ENCODE measurements around the gene OR5AU1.

Gene OR5AU1

DNA sequence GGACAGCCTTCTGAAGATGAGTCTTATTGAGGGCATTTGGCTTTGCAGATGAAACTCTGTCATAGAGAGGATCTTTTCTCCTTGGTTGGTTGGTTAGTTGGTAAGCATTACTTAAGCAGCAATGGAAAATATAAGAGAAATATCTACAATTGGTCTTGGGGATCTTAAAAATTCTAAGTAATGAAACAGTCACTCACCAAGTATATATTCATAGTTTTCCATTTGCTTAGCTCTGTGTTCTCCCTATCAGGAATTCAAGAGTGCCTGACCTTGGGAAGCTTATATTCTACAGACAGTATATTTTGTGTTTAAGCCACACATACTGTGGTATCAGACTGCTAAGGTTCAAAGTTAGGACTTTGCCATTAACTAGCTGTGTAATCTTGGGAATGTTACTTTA is at the start of gene OR5AU1:
Gene OR5AU1, minus strand, starts transcription at position 101 of the 400 bp plus-strand sequence. CDS start 191 bp downstream, outside the sequence.
- DNase-seq (ENCODE audit: low read depth, low spot score): no peak

DNA sequence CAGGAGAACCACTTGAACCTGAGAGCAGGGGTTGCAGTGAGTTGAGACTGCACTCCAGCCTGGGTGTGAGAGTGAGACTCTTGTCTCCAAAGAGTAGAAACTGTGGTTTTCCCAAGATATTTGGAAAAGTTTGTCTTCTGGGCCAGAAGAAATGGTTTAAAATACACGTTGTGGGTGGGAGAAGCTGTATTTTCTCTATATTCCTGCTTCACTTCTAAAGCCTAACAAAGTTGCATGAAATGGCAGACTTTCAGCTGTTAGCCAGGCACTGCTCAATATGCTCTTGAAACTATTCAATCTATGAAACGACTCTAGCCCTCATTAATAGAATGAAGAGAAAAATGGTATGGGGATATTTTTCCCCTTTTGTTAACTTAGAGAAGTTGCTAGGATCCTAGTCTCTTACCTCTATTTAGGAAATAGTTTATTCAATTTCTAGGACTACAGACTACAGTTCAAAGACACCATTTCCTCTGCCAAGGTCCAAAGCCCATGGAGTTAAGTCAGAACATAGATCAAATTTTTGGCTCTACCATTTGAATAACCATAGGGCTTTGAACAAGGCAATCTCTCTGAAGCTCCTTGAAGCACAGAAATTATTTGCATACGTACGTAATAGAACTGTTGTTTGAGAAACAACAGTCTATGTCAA is 49.3 kb upstream of the OR5AU1 start:
- no peak for DNase-seq (ENCODE audit: low read depth, low spot score)

DNA sequence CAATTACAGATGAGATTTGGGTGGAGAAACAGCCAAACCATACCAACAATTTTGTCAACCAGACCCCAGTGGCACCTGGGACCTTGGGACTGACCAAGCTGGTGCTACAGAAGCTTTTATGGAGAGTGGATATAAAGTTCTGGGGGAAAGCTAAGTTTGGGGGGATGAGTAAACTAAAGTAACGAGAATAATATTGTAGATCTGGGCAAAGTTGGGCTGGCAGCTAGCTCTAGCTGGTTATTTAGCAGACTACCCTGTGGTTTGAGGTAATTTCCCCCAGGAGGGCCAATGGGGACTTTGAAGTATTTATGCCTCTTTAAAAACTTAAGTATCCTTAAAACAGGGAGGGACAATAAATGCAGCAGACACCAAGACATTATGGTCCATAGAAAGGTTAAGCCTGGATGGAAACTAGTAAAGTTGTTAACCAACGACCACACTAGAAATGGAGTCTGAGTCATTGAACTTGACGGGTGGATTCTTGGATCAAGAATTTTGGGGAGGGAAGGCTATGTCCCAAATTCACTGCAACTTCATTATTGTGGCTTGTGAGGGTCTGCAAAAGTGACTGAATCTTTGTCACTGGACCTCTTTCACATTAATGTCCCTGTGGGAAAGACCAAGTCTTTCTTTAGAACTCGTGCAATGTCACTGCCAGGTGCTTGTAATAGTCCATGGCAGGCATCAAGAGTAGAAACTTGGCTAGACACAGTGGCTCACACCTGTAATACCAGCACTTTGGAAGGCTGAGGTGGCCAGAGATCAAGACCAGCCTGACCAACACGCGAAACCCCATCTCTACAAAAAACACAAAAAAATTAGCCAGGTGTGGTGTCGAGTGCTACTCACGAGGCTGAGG is 48.5 kb upstream of the OR5AU1 start:
- DNase-seq (ENCODE audit: low read depth, low spot score): no peak

DNA sequence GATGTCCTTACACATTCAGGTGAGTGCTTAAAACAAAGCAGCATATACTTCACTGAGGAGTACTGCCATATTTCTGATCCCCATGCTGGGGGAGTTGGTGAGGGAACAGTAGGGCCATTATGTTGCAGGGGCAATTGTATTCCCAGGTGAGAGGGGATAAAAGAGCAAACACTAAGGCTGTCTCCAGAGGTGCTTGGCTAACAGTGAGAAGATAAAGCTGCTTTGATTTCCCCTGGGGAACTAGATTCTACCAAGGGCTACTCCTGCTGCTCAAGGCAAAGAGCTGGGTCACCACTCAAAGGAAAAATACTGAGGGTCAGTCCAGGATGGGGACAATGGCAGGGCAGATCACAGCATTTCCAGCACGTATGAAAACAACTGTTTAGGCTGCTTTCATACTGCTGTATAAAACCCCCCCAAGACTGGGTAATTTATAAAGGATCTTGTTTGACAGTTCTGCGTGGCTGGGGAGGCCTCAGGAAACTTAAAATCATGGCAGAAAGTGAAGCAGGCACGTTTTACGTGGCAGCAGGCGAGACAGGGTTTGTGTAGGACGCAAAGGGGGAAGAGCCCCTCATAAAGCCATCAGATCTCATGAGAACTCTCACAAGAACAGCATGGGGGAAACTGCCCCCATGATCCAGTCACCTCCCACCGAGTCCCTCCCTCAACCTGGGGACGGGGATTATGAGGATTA is 47.8 kb upstream of the OR5AU1 start:
- DNase-seq (ENCODE audit: low read depth, low spot score): no peak

DNA sequence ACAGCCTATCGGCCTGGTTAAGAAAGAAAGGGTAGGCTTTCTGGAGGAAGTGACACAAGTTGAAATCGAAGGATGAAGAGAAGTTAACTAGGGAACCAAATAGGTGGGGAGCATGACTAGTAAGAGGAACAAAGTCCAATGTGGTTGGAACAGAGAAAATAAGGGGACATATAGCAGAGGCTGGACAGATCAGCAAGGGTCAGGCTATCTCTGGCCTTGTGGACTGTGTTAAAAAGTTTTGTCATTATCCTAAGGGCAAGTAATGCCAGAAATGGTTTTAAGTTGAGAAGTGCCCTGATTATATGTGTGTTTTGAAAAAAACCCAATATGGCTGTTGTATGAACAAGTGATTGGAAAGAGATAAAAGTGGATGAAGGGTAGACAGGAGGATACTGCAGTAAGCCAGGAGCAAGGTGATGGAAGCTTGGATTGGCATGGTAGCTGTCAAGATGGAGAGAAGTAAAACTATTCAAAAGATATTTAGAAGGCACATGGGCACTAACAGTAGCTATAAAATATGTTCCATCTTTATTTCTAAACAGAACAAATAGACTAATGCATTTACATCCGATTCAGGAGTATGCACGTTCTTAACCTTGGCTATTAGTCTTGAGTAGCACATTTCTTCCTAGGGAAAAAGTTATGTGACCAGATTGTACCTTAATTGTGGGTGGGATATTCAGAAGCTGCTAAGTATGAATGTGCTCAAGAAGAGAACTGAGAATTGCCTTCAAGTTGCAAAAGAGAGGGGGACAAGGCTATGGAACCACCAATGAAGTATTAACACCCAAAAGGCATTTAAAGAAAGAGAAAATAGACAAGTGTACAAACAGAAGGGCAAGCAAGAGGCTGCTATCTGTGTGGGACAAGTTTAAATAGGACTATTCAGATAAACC is 46.8 kb upstream of the OR5AU1 start:
- DNase-seq (ENCODE audit: low read depth, low spot score): no peak

DNA sequence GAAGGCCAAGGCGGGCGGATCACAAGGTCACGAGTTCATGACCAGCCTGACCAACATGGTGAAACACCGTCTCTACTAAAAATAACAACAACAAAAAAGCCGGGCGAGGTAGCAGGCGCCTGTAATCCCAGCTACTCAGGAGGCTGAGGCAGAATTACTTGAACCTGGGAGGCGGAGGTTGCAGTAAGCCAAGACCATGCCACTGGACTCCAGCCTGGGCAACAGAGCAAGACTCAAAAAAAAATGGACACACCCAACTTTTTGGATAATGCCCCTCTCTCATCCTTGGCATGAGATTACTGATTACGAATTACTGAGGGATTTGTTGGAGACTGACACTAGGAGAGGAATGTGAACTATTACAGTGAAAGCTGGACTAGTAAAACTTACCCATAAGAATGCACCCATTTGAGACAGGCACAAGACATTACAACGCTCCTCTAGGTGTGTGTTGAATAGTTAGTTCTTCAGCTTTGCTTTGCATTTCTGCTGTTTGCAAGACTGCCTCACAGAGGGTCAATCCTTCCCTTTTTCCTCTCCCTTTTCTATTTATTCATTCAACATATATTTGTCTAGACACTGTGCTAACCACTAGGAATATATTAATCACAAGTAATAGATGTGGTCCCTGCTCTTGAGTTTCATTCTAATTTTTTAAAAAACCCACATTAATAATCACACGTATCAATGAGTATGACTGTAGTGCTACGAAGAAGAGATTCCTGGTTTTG is 46.0 kb upstream of the OR5AU1 start:
- DNase-seq (ENCODE audit: low read depth, low spot score): no peak

DNA sequence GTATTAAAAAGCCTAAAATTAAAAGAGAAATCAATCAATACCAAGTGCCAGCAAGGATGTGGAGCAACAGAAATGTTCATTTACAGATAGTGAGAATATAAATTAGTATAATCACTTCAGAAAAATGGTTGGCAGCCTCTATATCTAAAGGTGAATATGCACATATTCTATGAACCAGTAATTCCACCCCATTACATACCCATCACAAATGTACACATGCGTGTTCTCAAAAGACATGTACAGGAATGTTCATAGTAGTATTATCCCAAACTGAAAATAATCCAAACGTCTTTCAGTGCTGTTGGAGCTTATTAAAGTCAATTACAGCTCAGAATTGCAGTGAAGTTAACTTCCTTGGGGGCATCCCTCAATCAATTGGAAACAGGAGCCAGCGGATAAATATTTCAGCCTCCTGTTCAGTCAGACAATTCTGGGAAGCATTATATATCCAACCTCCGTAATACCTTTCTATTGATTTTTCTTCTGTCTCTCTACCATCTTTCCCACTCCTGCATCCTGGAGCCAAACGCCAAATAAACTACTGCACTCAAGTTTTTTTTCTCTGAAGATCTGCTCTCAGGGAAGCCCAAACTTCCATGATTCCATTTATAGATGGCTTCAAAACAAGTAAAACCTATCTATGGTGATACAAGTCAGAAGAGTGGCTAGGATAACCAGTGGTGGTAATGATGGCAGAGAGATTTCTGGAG is 45.0 kb upstream of the OR5AU1 start:
- no peak for DNase-seq (ENCODE audit: low read depth, low spot score)

DNA sequence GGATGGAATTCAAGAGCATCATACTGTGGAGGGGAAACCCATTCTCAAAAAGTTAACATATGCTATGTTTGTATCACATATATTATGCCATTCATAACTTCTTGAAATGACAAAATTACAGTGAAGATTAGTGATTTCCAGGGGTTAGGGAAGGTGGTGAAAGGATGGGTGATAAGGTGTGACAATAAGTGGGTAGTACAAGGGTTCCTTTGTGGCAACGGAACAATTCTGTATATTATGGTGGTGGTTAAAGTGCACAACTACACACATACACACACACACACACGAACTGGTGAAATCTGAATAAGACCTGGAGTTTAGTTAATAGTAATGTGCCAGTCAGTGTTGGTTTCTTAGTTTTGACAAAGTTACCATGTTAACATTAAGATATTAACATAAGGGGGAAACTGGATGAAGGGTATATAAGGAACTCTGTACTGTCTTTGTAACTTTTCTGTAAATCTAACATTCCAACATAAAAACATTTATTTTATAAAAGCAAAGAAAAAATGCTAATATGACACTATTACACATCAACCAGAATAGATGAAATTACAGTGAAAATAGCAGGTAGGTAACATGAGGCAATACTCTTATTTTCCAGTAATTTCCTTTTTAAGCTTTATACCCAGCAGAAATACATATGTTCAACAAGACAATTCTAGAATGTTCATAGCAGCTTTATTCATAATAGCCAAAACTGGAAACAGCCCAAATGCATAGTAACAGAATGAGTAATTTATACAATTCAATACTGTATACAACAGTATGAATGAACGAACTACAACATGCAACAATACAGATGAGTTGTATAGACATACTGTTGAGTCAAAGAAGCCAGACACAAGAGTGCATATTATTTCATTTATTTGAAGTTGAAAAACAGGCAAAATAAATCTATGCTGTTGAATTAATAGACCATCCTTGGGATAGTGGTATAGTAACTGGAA is 44.0 kb upstream of the OR5AU1 start:
- DNase-seq (ENCODE audit: low read depth, low spot score): no peak

DNA sequence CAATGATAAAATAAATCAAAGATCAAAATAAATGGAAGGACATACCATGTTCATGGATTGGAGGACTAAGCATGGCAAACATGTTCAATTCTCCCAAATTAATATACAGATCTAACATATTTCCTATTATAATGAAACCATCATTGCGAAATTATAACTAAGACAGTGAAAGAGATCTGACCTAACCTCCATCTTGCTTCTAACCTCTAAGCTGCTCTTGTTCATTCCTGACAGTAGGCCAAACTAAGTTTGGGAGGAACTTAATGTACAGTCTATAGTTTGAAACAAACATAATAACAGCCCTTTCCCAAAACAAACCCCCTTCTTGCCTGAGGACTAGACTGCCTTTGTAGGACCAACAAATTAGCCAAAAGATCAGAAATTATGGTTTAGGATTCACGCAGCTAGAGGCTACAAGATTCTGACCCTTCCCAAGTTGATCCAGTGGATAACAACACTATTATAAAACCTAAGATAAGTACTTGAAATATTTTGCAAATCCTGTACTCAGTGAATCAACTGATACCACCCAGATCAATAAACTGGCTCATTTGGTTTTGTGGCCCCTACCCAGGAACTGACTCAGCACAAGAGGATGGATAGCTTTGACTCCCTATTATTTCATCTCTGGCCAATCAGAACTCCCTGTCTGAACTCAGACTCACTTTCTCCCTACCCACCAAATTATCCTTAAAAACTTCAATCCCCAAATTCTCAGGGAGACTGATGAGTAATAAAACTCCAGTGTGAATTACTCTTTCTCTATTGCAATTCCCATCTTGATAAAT is 41.7 kb upstream of the OR5AU1 start:
- DNase-seq (ENCODE audit: low read depth, low spot score): no peak

DNA sequence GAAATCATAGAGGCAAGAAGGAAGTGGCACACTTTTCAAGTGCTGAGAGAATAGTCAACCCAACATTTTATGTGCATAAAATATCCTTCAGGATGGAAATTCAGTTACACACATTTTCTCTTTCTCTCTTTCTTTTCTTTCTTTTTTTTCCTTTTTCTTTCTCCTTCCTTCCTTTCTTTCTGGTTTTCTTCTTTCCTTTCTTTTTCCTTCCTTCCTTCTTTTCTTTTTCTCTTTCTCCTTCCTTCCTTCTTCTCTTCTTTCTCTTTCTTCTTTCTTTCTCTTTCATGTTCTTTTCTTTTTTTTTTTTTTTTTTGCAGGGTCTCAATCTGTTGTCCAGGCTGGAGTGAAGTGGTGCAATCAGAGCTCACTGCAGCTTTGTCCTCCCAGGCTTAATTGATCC is 38.7 kb upstream of the OR5AU1 start:
- DNase-seq (ENCODE audit: low read depth, low spot score): no peak

DNA sequence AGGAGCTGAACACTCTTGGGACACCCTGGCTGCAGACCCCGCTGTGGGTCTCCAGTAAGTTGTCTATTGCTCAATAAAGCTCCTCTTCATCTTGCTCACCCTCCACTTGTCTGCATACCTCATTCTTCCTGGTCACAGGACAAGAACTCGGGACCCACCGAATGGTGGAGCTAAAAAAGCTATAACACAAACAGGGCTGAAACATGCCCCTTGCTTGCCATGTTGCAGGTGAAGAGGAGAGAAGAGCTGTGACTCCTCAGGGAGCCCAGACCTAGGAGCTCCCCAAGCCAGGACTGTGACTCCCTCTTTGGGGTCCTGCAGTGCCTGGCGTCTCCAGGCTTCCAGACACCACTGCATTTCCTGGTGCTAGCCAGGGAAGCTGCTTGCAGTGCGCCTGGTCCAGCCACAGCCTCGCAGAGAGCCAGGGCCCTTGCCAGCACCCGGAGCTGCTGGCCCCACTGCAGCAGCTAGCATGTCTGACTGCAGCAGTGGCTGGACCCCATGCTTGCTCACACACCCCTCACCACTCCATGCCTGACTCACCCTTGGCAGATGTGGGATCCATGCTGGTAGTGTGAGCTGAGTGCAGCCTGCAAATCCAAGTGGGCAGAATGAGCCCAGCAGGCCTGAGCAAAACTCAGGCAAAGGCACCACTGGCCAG is 37.1 kb upstream of the OR5AU1 start:
- peak; percentile 3 for DNase-seq (ENCODE audit: low read depth, low spot score)

DNA sequence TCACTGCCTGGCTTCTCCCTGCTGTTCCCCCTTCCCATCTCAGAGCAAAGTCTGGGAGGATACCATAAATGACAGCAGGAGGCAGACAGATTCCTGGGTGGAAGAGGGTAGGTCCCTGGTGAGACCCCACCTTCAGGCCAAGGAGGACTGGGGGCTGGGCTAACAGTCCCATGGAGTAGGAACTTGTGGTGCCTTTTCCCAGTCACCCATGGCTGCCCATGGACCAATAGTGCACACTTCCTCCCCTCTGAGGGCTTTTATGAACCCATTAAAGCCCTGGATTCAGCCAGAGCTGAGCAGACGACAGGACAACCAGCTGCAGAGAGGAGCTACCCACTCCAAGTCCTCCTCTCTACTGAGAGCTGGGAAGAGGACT is 36.6 kb upstream of the OR5AU1 start:
- peak; percentile 4 for DNase-seq (ENCODE audit: low read depth, low spot score)

DNA sequence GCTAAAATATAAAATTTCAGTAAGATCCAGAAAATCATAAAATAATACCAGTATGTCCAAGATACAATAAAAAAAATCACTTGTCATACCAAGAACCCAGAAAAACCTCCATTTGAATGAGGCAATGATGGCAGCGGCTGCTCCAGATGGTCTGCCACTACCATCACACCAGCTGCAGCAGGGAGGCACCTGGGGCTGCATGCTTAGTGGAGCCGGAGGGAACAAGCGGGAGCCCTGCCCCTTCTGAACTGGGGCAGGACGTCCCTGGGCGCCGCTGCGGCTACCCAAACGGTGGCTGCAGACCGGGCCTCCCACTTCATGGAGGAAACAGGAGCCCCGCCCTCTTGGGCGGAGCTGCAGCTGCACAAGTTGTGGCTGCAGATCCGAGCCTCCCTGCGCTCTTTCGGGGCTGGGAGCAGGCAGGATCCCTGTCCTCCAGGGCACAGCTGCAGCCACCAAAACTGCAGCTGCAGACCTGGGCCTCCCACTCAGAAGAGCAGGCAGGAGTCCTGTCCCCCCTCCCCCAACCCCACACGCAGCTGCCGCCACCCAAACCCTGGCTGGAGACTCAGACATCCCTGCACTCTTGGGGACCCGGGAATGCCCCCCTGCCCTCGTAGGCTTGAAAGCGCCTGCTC is 36.1 kb upstream of the OR5AU1 start:
- DNase-seq (ENCODE audit: low read depth, low spot score): peak; percentile 93

DNA sequence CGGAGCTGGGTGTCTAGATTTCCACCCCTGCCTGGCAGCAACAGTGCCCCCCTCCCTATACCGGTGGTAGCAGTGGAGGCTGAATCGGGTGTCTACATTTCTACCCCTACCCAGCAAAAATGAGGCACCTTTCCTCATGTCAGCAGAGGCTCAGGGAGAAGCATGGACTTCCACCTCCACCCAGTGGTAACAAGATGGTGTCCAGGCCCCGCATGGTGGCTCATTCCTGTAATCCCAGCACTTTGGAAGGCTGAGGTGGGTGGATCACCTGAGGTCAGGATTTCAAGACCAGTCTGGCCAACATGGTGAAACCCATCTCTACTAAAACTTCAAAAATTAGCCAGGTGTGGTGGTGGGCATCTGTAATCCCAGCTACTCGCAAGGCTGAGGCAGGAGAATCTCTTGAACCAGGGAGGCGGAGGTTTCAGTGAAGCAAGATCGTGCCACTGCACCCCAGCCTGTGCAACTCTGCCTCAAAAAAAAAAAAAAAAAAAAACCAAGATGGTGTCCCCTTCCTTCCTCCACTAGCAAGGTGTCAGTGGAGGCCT is 35.5 kb upstream of the OR5AU1 start:
- no peak for DNase-seq (ENCODE audit: low read depth, low spot score)

DNA sequence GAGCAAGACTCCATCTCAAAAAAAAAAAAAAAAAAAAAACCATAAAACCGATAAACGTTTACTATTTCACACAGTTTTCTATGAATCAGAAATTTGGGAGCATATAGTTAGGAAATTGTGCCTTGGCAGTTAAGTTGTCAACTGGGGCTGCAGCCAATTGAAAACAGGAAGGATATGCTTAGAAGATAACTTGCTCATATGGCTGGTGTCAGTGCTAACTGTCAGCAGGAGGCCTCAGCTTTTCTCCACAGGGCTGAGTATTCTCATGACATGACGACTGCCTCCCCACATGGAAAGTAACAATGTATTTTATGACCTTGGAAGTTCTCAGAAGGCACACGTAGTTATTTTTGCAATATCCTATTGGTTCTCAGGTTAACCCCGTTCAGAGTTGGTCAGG is 29.6 kb upstream of the OR5AU1 start:
- DNase-seq (ENCODE audit: low read depth, low spot score): no peak

DNA sequence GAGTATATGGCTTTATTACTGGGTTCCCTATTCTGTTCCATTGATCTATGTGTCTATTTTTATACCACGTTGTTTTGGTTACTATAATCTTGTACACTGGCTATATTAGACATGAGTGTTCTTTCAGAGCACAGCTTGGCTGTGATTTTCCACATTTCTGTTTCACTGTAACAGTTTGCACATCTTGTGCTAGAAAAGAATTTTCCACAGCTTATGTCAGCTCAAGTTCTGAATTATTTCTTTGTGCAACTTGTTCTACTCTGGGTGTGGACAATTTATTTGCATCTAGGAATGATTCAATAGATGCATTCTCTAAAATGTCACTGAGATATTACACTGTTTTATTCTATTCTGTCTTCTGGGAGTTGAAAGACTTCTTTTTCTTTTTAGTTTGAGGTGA is 28.4 kb upstream of the OR5AU1 start:
- DNase-seq (ENCODE audit: low read depth, low spot score): no peak

DNA sequence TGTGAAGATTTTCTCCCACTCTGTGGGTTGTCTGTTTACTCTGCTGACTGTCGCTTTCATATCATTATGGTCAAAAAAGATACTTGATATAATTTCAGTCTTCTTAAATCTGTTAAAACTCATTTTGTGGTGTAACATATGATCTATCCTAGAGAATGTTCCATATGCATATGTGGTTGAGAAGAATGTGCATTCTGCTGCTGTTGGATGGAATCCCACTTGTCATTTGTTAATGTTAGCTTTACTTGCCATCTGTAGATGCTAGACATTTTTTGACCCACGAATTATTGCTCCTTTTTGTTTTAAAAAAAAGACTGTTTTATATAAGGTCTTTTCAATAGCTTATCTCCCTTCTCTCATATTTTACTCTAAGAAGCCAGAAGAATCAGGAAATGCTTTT is 26.3 kb upstream of the OR5AU1 start:
- DNase-seq (ENCODE audit: low read depth, low spot score): no peak
